Astrocyte (in vitro differentiated cells and primary cell): Measurements from ENCODE around the gene DIP2C. TPM values are rescaled to one million over a fixed set of nuclear protein-coding genes. Genes with fewer than 3 reads are reported as not detected.

Experiments used
- DNase-seq: peaks from one replicate; pipeline ENCODE4 v3.0.0-alpha.2; 2010; ENCODE audit warnings: low read depth
- FAIRE-seq: peaks from 2 replicates; lab custom pipeline; 2011; peaks lifted over from hg19 to GRCh38; lab: Jason Lieb, UNC
- H2AFZ ChIP-seq: 2 replicates; pipeline ENCODE4 v1.6.0; 2012; ENCODE audit warnings: low read depth, low read length, inconsistent platforms
- H3K27ac ChIP-seq: 2 replicates; pipeline ENCODE4 v1.5.1; 2011; ENCODE audit warnings: low read depth, low read length, inconsistent platforms
- H3K27me3 ChIP-seq: 2 replicates; pipeline ENCODE4 v1.6.0; 2011; ENCODE audit warnings: low read length, inconsistent platforms; ENCODE audit not compliant: insufficient read depth
- H3K36me3 ChIP-seq: 2 replicates; pipeline ENCODE4 v1.5.1; 2011; ENCODE audit warnings: low read length, inconsistent platforms; ENCODE audit not compliant: insufficient read depth
- H3K4me1 ChIP-seq: 2 replicates; pipeline ENCODE4 v1.5.1; 2011; ENCODE audit warnings: low read length, inconsistent platforms; ENCODE audit not compliant: insufficient read depth
- H3K4me2 ChIP-seq: 2 replicates; pipeline ENCODE4 v1.6.0; 2012; ENCODE audit warnings: low read length, inconsistent platforms
- H3K4me3 ChIP-seq: 2 replicates; pipeline ENCODE4 v1.5.1; 2011; ENCODE audit warnings: low read depth, mild to moderate bottlenecking, low read length, inconsistent platforms; ENCODE audit not compliant: insufficient read depth
- H3K79me2 ChIP-seq: 2 replicates; pipeline ENCODE4 v1.6.0; 2012; ENCODE audit warnings: mild to moderate bottlenecking, low read length, inconsistent platforms; ENCODE audit not compliant: insufficient read depth
- H3K9ac ChIP-seq: 2 replicates; pipeline ENCODE4 v1.6.0; 2012; ENCODE audit warnings: mild to moderate bottlenecking, low read length, inconsistent platforms
- H3K9me3 ChIP-seq: 2 replicates; pipeline ENCODE4 v1.5.1; 2012; ENCODE audit warnings: low read depth, mild to moderate bottlenecking, low read length, inconsistent platforms; ENCODE audit not compliant: insufficient read depth
- H4K20me1 ChIP-seq: 2 replicates; pipeline ENCODE4 v1.6.0; 2012; ENCODE audit warnings: low read length, inconsistent platforms; ENCODE audit not compliant: insufficient read depth
- H3K27ac Mint-ChIP-seq: one replicate; pipeline ENCODE4 v1.8.0; 2021; ENCODE audit warnings: mild to moderate bottlenecking, mixed read lengths; ENCODE audit not compliant: unreplicated experiment
- H3K27me3 Mint-ChIP-seq: one replicate; pipeline ENCODE4 v1.8.0; 2021; ENCODE audit warnings: low read depth, mixed read lengths; ENCODE audit not compliant: unreplicated experiment
- H3K36me3 Mint-ChIP-seq: one replicate; pipeline ENCODE4 v1.8.0; 2021; ENCODE audit warnings: low read depth, mixed read lengths; ENCODE audit not compliant: unreplicated experiment
- H3K4me1 Mint-ChIP-seq: one replicate; pipeline ENCODE4 v1.8.0; 2021; ENCODE audit warnings: low read depth, mixed read lengths; ENCODE audit not compliant: unreplicated experiment
- H3K4me3 Mint-ChIP-seq: one replicate; pipeline ENCODE4 v1.8.0; 2021; ENCODE audit warnings: mild to moderate bottlenecking, moderate library complexity, mixed read lengths; ENCODE audit not compliant: unreplicated experiment
- H3K9me3 Mint-ChIP-seq: one replicate; pipeline ENCODE4 v1.8.0; 2021; ENCODE audit warnings: mild to moderate bottlenecking, mixed read lengths; ENCODE audit not compliant: unreplicated experiment
- EZH2 ChIP-seq: IDR thresholded peaks from 2 replicates; pipeline ENCODE4 v1.6.1; 2012; ENCODE audit warnings: mild to moderate bottlenecking, low read length, inconsistent platforms; ENCODE audit not compliant: insufficient read depth
- total RNA-seq: library from RNA; stranded (reverse); gene quantifications from 2 replicates; pipeline ENCODE4 v1.2.1, GENCODE V29; 2021
- TF ChIP-seq, protein P1 (sequence below): IDR thresholded peaks from 2 replicates; pipeline ENCODE4 v1.5.1; 2011; ENCODE audit warnings: low read depth, mild to moderate bottlenecking, inconsistent platforms, low read length, moderate library complexity; ENCODE audit not compliant: insufficient read depth

The DIP2C gene
- total RNA-seq, 1 donor from 2014 or later, result 27.3 TPM

DNA sequence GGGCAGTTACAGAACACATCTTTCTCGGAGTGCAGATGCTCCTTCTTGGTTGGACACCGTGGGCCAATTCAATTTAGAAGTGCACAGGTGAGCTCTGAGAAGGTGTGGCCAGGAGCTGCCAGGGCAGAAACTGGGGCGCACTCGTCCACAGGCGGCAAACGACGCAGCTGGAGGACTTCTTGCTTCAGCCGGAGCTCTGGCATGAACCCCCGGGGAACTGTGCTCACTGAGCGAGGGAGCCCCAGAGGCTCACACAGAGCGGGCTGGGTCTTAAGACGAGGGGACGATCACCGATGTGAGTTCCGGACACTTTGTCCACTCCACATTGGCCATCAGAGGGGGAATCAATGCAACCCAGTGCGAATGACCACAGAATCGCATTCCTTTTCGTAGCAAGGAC is 413.8 kb downstream of the DIP2C start:
- Histone ChIP-seq H3K27me3 (no peaks in the 10 kb centered on the region), H3K27ac (no peak overlapping the region), H4K20me1 (no peaks in the 10 kb centered on the region), H3K4me1 (no peaks in the 10 kb centered on the region), H3K4me3 (no peak overlapping the region), H3K4me2 (no peak overlapping the region), H3K36me3 (peaks cover 11% of the 10 kb centered on the region), H3K9ac (no peak overlapping the region), H2AFZ (no peak overlapping the region), H3K79me2 (no peaks in the 10 kb centered on the region), H3K9me3 (no peaks in the 10 kb centered on the region)
- TF ChIP-seq, protein P1, sequence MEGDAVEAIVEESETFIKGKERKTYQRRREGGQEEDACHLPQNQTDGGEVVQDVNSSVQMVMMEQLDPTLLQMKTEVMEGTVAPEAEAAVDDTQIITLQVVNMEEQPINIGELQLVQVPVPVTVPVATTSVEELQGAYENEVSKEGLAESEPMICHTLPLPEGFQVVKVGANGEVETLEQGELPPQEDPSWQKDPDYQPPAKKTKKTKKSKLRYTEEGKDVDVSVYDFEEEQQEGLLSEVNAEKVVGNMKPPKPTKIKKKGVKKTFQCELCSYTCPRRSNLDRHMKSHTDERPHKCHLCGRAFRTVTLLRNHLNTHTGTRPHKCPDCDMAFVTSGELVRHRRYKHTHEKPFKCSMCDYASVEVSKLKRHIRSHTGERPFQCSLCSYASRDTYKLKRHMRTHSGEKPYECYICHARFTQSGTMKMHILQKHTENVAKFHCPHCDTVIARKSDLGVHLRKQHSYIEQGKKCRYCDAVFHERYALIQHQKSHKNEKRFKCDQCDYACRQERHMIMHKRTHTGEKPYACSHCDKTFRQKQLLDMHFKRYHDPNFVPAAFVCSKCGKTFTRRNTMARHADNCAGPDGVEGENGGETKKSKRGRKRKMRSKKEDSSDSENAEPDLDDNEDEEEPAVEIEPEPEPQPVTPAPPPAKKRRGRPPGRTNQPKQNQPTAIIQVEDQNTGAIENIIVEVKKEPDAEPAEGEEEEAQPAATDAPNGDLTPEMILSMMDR, result no peak
- peaks cover 8% of the 10 kb centered on the region for H3K4me1 Mint-ChIP-seq
- FAIRE-seq (no peak), DNase-seq (no peak)
- no peak overlapping the region for H3K4me3 Mint-ChIP-seq
- H3K27ac Mint-ChIP-seq, result no peak overlapping the region
- no peaks in the 10 kb centered on the region for H3K9me3 Mint-ChIP-seq
- no peaks in the 10 kb centered on the region for H3K27me3 Mint-ChIP-seq
- H3K36me3 Mint-ChIP-seq, result peaks cover 24% of the 10 kb centered on the region

DNA sequence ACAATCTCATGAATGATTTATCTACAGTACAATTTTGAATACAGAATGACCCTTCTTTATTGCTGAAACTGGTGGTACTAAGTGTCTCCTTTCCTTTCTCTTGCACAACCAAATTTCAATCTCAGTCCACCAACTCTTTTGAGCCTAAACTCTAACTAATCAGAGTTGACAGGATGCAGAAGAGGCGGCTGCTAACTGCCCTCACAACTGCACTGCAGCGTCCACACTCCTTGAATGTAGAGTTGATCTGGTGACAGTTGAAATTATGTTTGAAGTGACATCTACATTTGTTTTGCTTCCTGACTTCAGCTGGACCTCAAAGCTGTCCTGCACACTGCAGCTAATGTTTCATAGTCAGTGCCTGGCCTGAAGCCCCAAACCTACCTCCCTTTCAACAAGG is 414.6 kb downstream of the DIP2C start:
- H3K27ac Mint-ChIP-seq, result no peak overlapping the region
- Histone ChIP-seq H3K36me3 (peaks cover 10% of the 10 kb centered on the region), H4K20me1 (no peaks in the 10 kb centered on the region), H3K4me1 (no peaks in the 10 kb centered on the region), H3K4me2 (no peak overlapping the region), H3K27me3 (no peaks in the 10 kb centered on the region), H3K9me3 (no peaks in the 10 kb centered on the region), H3K9ac (no peak overlapping the region), H3K4me3 (no peak overlapping the region), H3K79me2 (no peaks in the 10 kb centered on the region), H3K27ac (no peak overlapping the region), H2AFZ (no peak overlapping the region)
- H3K4me3 Mint-ChIP-seq, result no peak overlapping the region
- no peak for FAIRE-seq
- H3K27me3 Mint-ChIP-seq, result no peaks in the 10 kb centered on the region
- H3K4me1 Mint-ChIP-seq, result peaks cover 8% of the 10 kb centered on the region
- TF ChIP-seq EZH2, result no peak
- TF ChIP-seq, protein P1, result no peak
- DNase-seq, result no peak
- H3K9me3 Mint-ChIP-seq, result no peaks in the 10 kb centered on the region
- peaks cover 18% of the 10 kb centered on the region for H3K36me3 Mint-ChIP-seq

DNA sequence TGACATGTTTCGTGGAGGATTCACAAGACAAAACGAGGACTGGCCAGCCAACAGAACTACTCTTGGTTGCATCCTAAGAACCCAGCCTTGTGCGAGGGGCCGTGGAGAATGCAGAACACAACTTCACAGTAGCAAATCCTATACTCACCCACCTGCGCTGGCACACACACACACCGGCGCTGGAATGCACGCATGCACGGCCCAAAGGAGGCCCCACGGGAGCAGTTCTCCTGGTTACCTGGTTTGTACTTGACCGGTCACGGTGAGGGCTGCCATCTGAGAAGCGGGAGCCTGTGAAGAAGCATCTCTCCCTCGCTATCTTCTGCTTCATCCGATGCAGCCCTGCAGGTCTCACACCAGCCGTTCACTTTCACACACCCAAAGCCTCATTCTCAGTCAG is 416.4 kb downstream of the DIP2C start:
- no peak for DNase-seq
- peaks cover 8% of the 10 kb centered on the region for H3K4me1 Mint-ChIP-seq

More for the DNA sequence above, 416.4 kb downstream of the DIP2C start:
- Histone ChIP-seq H4K20me1 (no peaks in the 10 kb centered on the region), H3K27me3 (no peaks in the 10 kb centered on the region), H3K9me3 (no peaks in the 10 kb centered on the region), H3K27ac (no peak overlapping the region), H3K36me3 (peaks cover 6% of the 10 kb centered on the region), H3K4me2 (no peak overlapping the region), H3K4me3 (no peak overlapping the region), H3K9ac (no peak overlapping the region), H3K4me1 (no peaks in the 10 kb centered on the region), H2AFZ (no peak overlapping the region), H3K79me2 (no peaks in the 10 kb centered on the region)
- no peak for FAIRE-seq
- H3K9me3 Mint-ChIP-seq, result no peaks in the 10 kb centered on the region
- no peak overlapping the region for H3K27ac Mint-ChIP-seq
- no peak overlapping the region for H3K4me3 Mint-ChIP-seq
- TF ChIP-seq EZH2, result no peak
- TF ChIP-seq, protein P1, result no peak
- no peaks in the 10 kb centered on the region for H3K27me3 Mint-ChIP-seq
- peaks cover 19% of the 10 kb centered on the region for H3K36me3 Mint-ChIP-seq
